Lung (tissue), 12 donors: ENCODE results near the gene ACSS2. TPM values are rescaled to one million over a fixed set of nuclear protein-coding genes. Genes with fewer than 3 reads are reported as not detected.

Source experiments
- ATAC-seq: fragments of 200-7000 bp; cut with Tn5 transposase; one replicate; pipeline ENCODE4 v1.9.1; 2020; ENCODE audit warnings: moderate number of reproducible peaks; ENCODE audit not compliant: insufficient read depth, low FRiP score
- DNase-seq, 3 donors: peaks; one replicate each; pipeline ENCODE4 v3.0.0-alpha.2; 2013 to 2017
- H3K27ac ChIP-seq, 2 donors: one replicate each; pipeline ENCODE4 v1.5.1; 2013; ENCODE audit warnings: mild to moderate bottlenecking in 2 of 2, moderate library complexity in 2 of 2, control low read depth in 1 of 2, inconsistent platforms in 1 of 2, low read depth in 1 of 2, low read length in 1 of 2
- H3K27me3 ChIP-seq, 3 donors: one replicate each; pipeline ENCODE4 v1.5.1; 2013; ENCODE audit warnings: low read length in 2 of 3; ENCODE audit not compliant: control insufficient read depth in 3 of 3, insufficient read depth in 3 of 3
- H3K36me3 ChIP-seq, 4 donors: one replicate each; pipeline ENCODE4 v1.5.1; 2013; ENCODE audit warnings: low read length in 4 of 4, mild to moderate bottlenecking in 1 of 4, moderate library complexity in 1 of 4; ENCODE audit not compliant: control insufficient read depth in 4 of 4, insufficient read depth in 4 of 4
- H3K4me1 ChIP-seq, 5 donors: one replicate each; pipeline ENCODE4 v1.5.1; 2013; ENCODE audit warnings: low read length in 5 of 5, mild to moderate bottlenecking in 2 of 5, moderate library complexity in 1 of 5; ENCODE audit not compliant: control insufficient read depth in 5 of 5, insufficient read depth in 5 of 5
- H3K4me3 ChIP-seq: one replicate; pipeline ENCODE4 v1.5.1; 2013; ENCODE audit warnings: mild to moderate bottlenecking, control low read depth, moderate library complexity
- H3K9ac ChIP-seq, 2 donors: one replicate each; pipeline ENCODE4 v1.5.1; 2013; ENCODE audit warnings: low read length in 2 of 2, control low read depth in 1 of 2; ENCODE audit not compliant: insufficient read depth in 1 of 2
- H3K9me3 ChIP-seq, 4 donors: one replicate each; pipeline ENCODE4 v1.5.1; 2013; ENCODE audit warnings: low read length in 3 of 4, mild to moderate bottlenecking in 1 of 4, moderate library complexity in 1 of 4; ENCODE audit not compliant: control insufficient read depth in 4 of 4, insufficient read depth in 3 of 4
- WGBS, 2 donors: extraction: QIAGEN DNeasy Blood & Tissue Kit; methylation state at CpG; one replicate each; pipeline ENCODE4 v1.1.7; 2013; 5-methylcytosine and 5-hydroxymethylcytosine counted together
- polyA plus RNA-seq, 2 donors: library from polyadenylated mRNA; stranded (reverse); fragments of 200-250 nt; gene quantifications; one replicate each; pipeline ENCODE4 v1.2.1, GENCODE V29; 2013
- total RNA-seq, 2 donors: library from RNA; depleted of rRNA in 1 of 2; stranded (reverse); fragments of >200 nt in 1 of 2; gene quantifications; one replicate each; pipeline ENCODE4 v1.2.1, GENCODE V29; 2014 to 2021
- TF ChIP-seq, protein P1 (sequence below): IDR thresholded peaks from 2 replicates; pipeline ENCODE4 v1.5.1; 2012; ENCODE audit warnings: mild to moderate bottlenecking; ENCODE audit errors: control extremely low read depth, extremely low read depth
- donor health status: control.
- donor health status: control.
- donor health status: Bipolar disorder and iron deficiency.
- donor health status: healthy.
- donor health status: DM: yes; HTN: yes; CAD: no.

ACSS2 gene
- total and polyA plus RNA-seq, 4 donors = 69.7 to 300 (median 161) TPM

DNA sequence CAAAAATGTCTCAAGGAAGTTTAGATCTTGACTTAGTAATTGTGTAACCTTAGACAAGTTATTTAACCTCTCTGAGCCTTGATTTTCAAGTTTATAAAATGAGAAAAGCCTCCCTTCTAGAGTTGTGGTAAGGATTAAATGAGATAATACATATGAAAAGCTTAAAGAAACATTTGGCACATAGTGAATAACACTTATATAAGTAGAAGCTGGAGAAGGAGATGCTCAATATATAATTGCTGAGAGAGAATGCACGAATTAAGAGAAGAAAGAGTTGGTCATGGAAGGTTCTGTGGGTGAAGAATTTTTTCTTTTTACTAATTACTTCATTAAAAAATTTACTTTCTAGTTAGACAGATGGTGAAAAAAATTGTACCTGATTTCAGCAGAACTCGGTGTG, 5.3 kb downstream of the ACSS2 start:
- ATAC-seq = no peak
- Histone ChIP-seq H3K27ac (no peak overlapping the region), H3K9ac (no peak overlapping the region), H3K36me3 (peaks cover 7 to 17% (median 9%) of the 10 kb centered on the region in 4 donors), H3K4me3 (no peak overlapping the region), H3K4me1 (peaks cover 0 to 5% (median 0%) of the 10 kb centered on the region in 5 donors), H3K9me3 (no peaks in the 10 kb centered on the region), H3K27me3 (no peaks in the 10 kb centered on the region)
- no peak for DNase-seq
- WGBS, 2 donors = 47 to 48% methylated on average over 2 of the region's 2 CpGs
- TF ChIP-seq, protein P1, sequence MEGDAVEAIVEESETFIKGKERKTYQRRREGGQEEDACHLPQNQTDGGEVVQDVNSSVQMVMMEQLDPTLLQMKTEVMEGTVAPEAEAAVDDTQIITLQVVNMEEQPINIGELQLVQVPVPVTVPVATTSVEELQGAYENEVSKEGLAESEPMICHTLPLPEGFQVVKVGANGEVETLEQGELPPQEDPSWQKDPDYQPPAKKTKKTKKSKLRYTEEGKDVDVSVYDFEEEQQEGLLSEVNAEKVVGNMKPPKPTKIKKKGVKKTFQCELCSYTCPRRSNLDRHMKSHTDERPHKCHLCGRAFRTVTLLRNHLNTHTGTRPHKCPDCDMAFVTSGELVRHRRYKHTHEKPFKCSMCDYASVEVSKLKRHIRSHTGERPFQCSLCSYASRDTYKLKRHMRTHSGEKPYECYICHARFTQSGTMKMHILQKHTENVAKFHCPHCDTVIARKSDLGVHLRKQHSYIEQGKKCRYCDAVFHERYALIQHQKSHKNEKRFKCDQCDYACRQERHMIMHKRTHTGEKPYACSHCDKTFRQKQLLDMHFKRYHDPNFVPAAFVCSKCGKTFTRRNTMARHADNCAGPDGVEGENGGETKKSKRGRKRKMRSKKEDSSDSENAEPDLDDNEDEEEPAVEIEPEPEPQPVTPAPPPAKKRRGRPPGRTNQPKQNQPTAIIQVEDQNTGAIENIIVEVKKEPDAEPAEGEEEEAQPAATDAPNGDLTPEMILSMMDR = no peak

DNA sequence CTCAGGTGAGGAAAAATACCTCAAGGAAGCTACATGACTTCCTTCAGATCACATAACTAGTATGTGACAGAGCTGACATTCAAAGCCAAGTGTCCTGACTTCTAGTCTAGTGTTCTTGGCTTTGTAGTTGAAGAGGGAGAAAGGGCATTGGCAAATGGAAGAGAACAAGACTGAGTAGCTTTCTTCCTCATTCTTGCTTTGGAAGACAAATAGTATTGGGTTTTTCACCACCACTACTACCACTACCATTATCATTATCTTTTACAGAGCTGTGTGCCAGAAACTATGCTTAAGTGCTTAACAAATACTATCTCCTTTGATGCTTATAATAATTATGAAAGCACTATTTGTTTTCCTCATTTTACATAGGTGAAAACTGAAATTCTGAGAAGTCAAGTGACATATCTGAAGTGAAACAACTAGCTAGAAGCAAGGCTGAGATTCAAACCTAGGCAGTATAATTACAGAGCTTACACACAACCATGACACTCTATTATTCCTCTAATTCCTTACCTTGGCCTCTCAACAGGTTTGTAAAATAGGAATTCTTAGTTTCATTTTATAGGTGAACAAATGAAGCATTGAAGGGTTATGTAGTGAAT, 6.8 kb downstream of the ACSS2 start:
- TF ChIP-seq, protein P1 = no peak
- Histone ChIP-seq H3K4me1 (peaks cover 0 to 5% (median 0%) of the 10 kb centered on the region in 5 donors), H3K36me3 (peaks cover 7 to 17% (median 9%) of the 10 kb centered on the region in 4 donors), H3K9me3 (no peaks in the 10 kb centered on the region), H3K4me3 (no peak overlapping the region), H3K9ac (no peak overlapping the region), H3K27ac (no peak overlapping the region), H3K27me3 (no peaks in the 10 kb centered on the region)
- ATAC-seq (peak; percentile 63), DNase-seq (peak in 1 of 3 donors; percentile 19)

DNA sequence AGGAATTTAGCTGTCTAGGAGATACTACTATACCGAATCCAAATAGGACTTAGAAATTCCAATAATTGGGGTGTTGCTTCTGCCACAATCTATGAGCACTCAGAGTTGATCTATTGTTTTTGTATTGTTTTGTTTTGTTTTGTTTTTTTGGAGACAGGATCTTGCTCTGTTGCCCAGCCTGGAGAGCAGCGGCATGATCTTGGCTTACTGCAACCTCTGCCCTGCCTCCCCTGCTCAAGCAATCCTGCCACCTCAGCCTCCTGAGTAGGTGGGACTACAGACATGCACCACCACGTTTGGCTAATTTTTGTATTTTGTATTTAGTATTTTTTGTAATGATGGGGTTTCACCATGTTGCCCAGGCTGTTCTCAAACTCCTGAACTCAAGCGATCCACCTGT, 7.4 kb downstream of the ACSS2 start:
- peaks cover 0 to 5% (median 0%) of the 10 kb centered on the region in 5 donors for H3K4me1 ChIP-seq
- no peaks in the 10 kb centered on the region for H3K9me3 ChIP-seq
- H3K4me3 ChIP-seq = no peak overlapping the region
- DNase-seq (no peak), ATAC-seq (no peak)
- H3K9ac ChIP-seq = no peak overlapping the region
- H3K36me3 ChIP-seq = peaks cover 7 to 17% (median 11%) of the 10 kb centered on the region in 4 donors
- no peaks in the 10 kb centered on the region for H3K27me3 ChIP-seq
- TF ChIP-seq, protein P1 = no peak
- H3K27ac ChIP-seq = peak overlapping the region in 1 of 2 donors; percentile 67
- whole genome bisulfite sequencing, 2 donors = 86 to 91% methylated on average over 4 of the region's 4 CpGs

DNA sequence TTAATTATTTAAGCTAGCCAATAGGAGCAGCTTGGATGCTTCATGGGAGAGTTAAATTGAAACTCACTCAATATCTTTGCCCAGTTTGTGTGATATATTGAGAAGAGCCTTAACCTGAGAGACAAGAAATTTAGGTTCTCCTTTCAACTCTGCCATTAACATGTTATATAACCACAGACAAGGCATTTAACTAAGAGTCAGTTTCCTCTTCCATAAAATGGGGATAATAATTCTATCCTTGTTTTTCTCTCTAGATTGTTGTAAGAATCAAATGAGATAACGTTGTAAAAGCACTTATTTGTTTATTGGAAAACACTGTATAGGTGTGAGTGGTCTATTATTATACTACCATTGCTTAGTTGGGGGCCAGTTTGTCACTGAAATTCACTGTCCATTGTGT, 7.8 kb downstream of the ACSS2 start:
- DNase-seq (no peak), ATAC-seq (no peak)
- Histone ChIP-seq H3K27me3 (no peaks in the 10 kb centered on the region), H3K9ac (no peak overlapping the region), H3K36me3 (peaks cover 7 to 17% (median 11%) of the 10 kb centered on the region in 4 donors), H3K4me3 (no peak overlapping the region), H3K4me1 (peaks cover 0 to 5% (median 0%) of the 10 kb centered on the region in 5 donors), H3K27ac (peak overlapping the region in 1 of 2 donors; percentile 67), H3K9me3 (no peaks in the 10 kb centered on the region)
- whole genome bisulfite sequencing, 2 donors = 75 to 97% methylated on average over 1 of the region's 1 CpG
- TF ChIP-seq, protein P1 = no peak
